GM19467 (cell line): ENCODE results near the gene GALNT16.

Experiments used
- ATAC-seq: cut with Tn5 transposase; IDR thresholded peaks from one replicate; pipeline ENCODE4 v1.9.1; 2021; ENCODE audit warnings: mild to moderate bottlenecking, moderate library complexity; ENCODE audit not compliant: unreplicated experiment

GALNT16 gene

GRCh38 chr14:69316449-69317101 is 56.6 kb downstream of the GALNT16 start:
- ATAC-seq = no peak

GRCh38 chr14:69317102-69317755 is 57.3 kb downstream of the GALNT16 start:
- ATAC-seq = no peak

- no peak for ATAC-seq
Measured at GRCh38 chr14:69317780-69318179, 57.8 kb downstream of the GALNT16 start.

GRCh38 chr14:69318241-69318640 is 58.3 kb downstream of the GALNT16 start:
- ATAC-seq = no peak

GRCh38 chr14:69318901-69319475 is 59.0 kb downstream of the GALNT16 start:
- no peak for ATAC-seq

GRCh38 chr14:69319911-69320310 is 60.0 kb downstream of the GALNT16 start:
- no peak for ATAC-seq

GRCh38 chr14:69320581-69321365 is 60.8 kb downstream of the GALNT16 start:
- no peak for ATAC-seq

- no peak for ATAC-seq
Measured at GRCh38 chr14:69321601-69322330, 61.8 kb downstream of the GALNT16 start.

- ATAC-seq = no peak
Measured at GRCh38 chr14:69323266-69323998, 63.5 kb downstream of the GALNT16 start.

- ATAC-seq = no peak
Measured at GRCh38 chr14:69323999-69324282, 64.0 kb downstream of the GALNT16 start.

- no peak for ATAC-seq
Measured at GRCh38 chr14:69324341-69324931, 64.5 kb downstream of the GALNT16 start.

- no peak for ATAC-seq
Measured at GRCh38 chr14:69325086-69325485, 65.1 kb downstream of the GALNT16 start.

GRCh38 chr14:69325646-69326265 is 65.8 kb downstream of the GALNT16 start:
- no peak for ATAC-seq

- no peak for ATAC-seq
Measured at GRCh38 chr14:69326611-69327010, 66.7 kb downstream of the GALNT16 start.

GRCh38 chr14:69327507-69327906 is 67.5 kb downstream of the GALNT16 start:
- no peak for ATAC-seq

GRCh38 chr14:69328317-69328716 is 68.4 kb downstream of the GALNT16 start:
- no peak for ATAC-seq

- no peak for ATAC-seq
Measured at GRCh38 chr14:69328765-69329164, 68.8 kb downstream of the GALNT16 start.

GRCh38 chr14:69331206-69331605 is 71.2 kb downstream of the GALNT16 start:
- ATAC-seq = no peak

- no peak for ATAC-seq
Measured at GRCh38 chr14:69332782-69333395, 72.9 kb downstream of the GALNT16 start.
